Measurements from ENCODE around the gene NLRC5. TPM values are rescaled to one million over a fixed set of nuclear protein-coding genes. Genes with fewer than 3 reads are reported as not detected.

Gene NLRC5
- total RNA-seq, 1 experiment from 2014 or later, result 2.4 TPM

DNA sequence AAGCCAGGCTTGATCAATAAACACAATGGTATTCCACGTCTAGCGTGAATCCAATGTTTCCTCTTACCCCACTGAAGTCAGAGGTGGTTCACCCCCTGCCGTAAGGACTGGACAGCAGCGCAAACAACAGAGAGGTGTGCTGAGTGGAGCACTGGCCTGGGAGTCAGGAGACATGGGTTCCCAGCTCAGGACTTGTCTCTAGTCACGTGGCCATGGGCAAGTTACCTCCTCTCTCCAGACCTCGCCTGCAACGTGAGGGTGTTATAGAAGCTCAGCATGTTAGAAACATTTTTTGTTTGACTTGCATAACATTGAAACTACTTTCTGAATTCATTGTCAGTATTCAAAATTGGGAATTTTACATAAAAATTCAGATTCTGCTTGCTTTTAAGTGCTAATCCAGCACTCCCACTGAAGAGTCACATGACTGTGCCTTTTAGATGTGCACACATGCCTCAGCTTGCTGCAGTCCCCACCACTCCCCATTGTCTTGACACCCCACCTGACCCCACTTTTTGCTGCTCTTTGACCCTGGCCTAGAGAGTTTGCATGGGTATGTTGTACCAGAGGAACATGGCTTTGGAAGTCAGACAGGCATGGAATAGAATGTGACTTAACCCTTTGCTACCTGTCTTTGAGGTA lies 94.2 kb downstream of the NLRC5 start:
- H2BK5ac ChIP-seq (ENCODE audit: insufficient read length, low read length), result no peak overlapping the region
- no peaks in the 10 kb centered on the region for H4K20me1 ChIP-seq (ENCODE audit: control insufficient read depth, insufficient read depth, insufficient read length)
- Mint-ChIP-seq H3K27ac (no peak overlapping the region; a peak in 1 of 7 replicates), H3K9me3 (no peaks in the 10 kb centered on the region), H3K4me3 (no peak overlapping the region), H3K4me1 (peaks cover 10 to 13% of the 10 kb centered on the region in 2 experiments), H3K27me3 (ENCODE audit: low read depth) (peaks cover 5% of the 10 kb centered on the region), H3K36me3 (ENCODE audit: insufficient read depth in 1 of 3, low read depth in 3 of 3) (no peaks in the 10 kb centered on the region)
- H3K9ac ChIP-seq (ENCODE audit: extremely low read depth, insufficient read length, low read length), result no peak overlapping the region
- no peak overlapping the region for H3K14ac ChIP-seq (ENCODE audit: insufficient read depth, low read length)
- DNase-seq, result no peak
- no peak overlapping the region for H3K56ac ChIP-seq (ENCODE audit: insufficient read length, low read depth, low read length)
- H3K18ac ChIP-seq (ENCODE audit: insufficient read length, low read depth, low read length), result no peak overlapping the region
- H2AK5ac ChIP-seq (ENCODE audit: insufficient read length, low read length), result no peak overlapping the region
- no peak overlapping the region for H2BK120ac ChIP-seq (ENCODE audit: low read depth, low read length, poor library complexity, severe bottlenecking)
- no peak overlapping the region for H4K91ac ChIP-seq (ENCODE audit: insufficient read length, low read depth, low read length)
- no peaks in the 10 kb centered on the region for H3K27me3 ChIP-seq (ENCODE audit: insufficient read depth, low read length)
- H3K4me1 ChIP-seq (ENCODE audit: insufficient read depth, low read length), result no peaks in the 10 kb centered on the region
- no CpG with 5 or more reads among the region's 7 CpGs for WGBS (ENCODE audit: extremely low coverage, insufficient read length, low lambda C conversion rate)
- H2BK20ac ChIP-seq (ENCODE audit: low read depth, low read length, poor library complexity, severe bottlenecking), result no peak overlapping the region
- H2AFZ ChIP-seq (ENCODE audit: low read length), result no peak overlapping the region
- TF ChIP-seq, protein P1, sequence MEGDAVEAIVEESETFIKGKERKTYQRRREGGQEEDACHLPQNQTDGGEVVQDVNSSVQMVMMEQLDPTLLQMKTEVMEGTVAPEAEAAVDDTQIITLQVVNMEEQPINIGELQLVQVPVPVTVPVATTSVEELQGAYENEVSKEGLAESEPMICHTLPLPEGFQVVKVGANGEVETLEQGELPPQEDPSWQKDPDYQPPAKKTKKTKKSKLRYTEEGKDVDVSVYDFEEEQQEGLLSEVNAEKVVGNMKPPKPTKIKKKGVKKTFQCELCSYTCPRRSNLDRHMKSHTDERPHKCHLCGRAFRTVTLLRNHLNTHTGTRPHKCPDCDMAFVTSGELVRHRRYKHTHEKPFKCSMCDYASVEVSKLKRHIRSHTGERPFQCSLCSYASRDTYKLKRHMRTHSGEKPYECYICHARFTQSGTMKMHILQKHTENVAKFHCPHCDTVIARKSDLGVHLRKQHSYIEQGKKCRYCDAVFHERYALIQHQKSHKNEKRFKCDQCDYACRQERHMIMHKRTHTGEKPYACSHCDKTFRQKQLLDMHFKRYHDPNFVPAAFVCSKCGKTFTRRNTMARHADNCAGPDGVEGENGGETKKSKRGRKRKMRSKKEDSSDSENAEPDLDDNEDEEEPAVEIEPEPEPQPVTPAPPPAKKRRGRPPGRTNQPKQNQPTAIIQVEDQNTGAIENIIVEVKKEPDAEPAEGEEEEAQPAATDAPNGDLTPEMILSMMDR (conservative IDR thresholded peaks at IDR 0.05), result no peak
- H4K5ac ChIP-seq (ENCODE audit: insufficient read length, low read depth, low read length), result no peak overlapping the region
- no peaks in the 10 kb centered on the region for H3K9me3 ChIP-seq (ENCODE audit: control insufficient read depth, low read depth, low read length)
- no peak overlapping the region for H3K4me2 ChIP-seq (ENCODE audit: insufficient read depth, insufficient read length, low read length)
- no peaks in the 10 kb centered on the region for H3K79me1 ChIP-seq (ENCODE audit: insufficient read depth, low read depth, low read length, poor library complexity, severe bottlenecking)
- H3T11ph ChIP-seq (ENCODE audit: low read length), result no peak overlapping the region
- H3K4ac ChIP-seq (ENCODE audit: low read depth, low read length), result no peak overlapping the region
- no peak overlapping the region for H3K23ac ChIP-seq (ENCODE audit: insufficient read length, low read depth, low read length)
- no peak overlapping the region for H3K27ac ChIP-seq (ENCODE audit: insufficient read length, low read depth, low read length)
- no peaks in the 10 kb centered on the region for H3K23me2 ChIP-seq (ENCODE audit: insufficient read length, low read depth, low read length, poor library complexity, severe bottlenecking)
- H2BK12ac ChIP-seq (ENCODE audit: insufficient read length, low read depth, low read length), result no peak overlapping the region
- H3K79me2 ChIP-seq (ENCODE audit: insufficient read depth, low read length), result no peaks in the 10 kb centered on the region
- no peak overlapping the region for H2BK15ac ChIP-seq (ENCODE audit: low read depth, low read length)
- H4K8ac ChIP-seq (replicated peaks; ENCODE audit: insufficient read length, low read depth, low read length), result no peak overlapping the region

Data from H9 (cell line).